ENCODE results near the gene CABLES2. TPM values are rescaled to one million over a fixed set of nuclear protein-coding genes. Genes with fewer than 3 reads are reported as not detected.

The CABLES2 gene
- total RNA-seq, 1 donor from 2014 or later = 22.0 TPM

- intact Hi-C loops (cut with micrococcal nuclease) = no loop called here
Measured at GRCh38 chr20:62350629-62351422, 56.3 kb downstream of the CABLES2 start.

DNA sequence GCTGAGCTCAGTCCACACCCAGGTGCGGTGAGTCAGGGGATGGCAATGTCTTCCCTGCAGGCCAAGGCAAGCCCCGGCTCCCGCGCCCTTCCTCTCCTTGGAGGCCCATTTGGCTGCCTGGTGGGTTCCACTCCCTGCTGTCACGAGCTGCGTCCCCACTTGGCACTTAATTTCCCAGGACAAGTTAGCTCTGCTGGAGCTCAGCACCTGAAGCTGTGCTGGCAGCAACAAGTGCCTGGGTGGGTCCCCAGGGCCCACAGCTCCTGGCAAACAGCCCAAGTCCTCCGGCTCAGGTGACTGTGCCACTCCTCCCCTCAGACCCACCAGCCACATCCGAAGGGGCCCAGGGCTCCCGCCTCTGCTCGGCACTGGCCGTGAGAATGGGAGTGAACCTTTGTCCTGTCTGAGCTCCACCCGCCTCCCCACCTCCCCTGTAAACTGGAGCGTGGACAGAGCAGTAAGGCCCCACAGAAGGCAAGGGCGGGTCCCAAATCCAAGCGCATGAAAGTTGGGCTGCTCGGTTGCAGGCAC, 56.9 kb downstream of the CABLES2 start:
- intact Hi-C loops (cut with micrococcal nuclease) = no loop called here

DNA sequence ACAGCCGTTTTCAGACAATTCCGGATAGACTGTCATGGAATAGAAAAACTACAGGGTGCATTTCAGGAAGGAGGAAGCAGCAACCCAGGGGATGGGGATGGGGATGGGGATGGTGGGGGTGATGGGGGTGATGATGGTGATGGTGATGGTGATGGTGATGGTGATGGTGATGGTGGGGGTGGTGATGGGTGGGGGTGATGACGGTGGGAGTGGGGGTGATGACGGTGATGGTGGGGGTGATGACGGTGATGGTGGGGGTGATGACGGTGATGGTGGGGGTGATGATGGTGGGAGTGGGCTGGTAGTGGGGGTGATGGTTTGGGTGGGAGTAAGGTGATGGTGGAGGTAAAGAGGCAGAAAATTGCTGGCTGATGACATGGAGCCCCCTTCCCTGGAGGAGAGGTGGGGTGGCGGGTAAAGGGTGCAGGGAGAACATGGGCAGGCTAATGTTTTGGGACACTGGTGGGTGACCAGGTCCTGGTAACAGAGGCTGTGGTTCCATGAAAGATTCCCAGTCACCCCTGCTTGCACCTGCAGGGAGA, 57.5 kb downstream of the CABLES2 start:
- intact Hi-C loops (cut with micrococcal nuclease) = no loop called here

- intact Hi-C loops (cut with micrococcal nuclease) = no loop called here
Measured at GRCh38 chr20:62348604-62349003, 58.5 kb downstream of the CABLES2 start.

DNA sequence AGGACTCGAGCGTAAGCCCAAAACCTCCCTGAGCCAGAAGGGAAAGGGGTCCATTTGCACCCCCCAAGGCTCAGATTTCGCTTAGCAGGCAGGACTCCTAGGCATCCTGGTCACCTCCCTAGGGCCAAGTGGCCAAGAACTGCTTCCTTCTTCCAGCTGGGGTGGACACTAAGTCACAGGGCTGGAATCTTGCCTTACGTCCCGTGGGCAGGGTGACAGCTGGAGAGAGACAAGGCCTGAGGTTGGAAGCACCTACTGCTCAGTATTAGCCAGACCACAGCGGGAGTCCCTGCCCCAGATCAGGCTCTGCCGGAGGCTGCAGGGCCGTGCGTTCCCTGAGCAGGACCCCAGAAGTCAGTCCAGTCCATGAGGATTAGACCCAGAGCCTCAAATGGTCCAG, 59.6 kb downstream of the CABLES2 start:
- intact Hi-C loops (cut with micrococcal nuclease) = no loop called here

DNA sequence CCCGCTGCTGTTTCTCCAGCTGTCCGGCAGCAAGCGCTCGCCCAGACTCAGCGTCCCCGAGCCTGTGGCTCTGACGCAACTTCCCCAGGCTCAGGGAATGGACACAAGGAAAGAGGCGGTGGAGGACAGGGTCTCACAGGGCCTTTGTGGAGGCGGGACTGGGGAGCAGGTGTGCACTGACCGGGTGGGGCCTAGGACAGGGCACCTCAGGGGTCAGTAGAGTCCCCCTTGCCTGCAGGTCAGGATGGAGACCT, 60.0 kb downstream of the CABLES2 start:
- intact Hi-C loops (cut with micrococcal nuclease) = no loop called here

DNA sequence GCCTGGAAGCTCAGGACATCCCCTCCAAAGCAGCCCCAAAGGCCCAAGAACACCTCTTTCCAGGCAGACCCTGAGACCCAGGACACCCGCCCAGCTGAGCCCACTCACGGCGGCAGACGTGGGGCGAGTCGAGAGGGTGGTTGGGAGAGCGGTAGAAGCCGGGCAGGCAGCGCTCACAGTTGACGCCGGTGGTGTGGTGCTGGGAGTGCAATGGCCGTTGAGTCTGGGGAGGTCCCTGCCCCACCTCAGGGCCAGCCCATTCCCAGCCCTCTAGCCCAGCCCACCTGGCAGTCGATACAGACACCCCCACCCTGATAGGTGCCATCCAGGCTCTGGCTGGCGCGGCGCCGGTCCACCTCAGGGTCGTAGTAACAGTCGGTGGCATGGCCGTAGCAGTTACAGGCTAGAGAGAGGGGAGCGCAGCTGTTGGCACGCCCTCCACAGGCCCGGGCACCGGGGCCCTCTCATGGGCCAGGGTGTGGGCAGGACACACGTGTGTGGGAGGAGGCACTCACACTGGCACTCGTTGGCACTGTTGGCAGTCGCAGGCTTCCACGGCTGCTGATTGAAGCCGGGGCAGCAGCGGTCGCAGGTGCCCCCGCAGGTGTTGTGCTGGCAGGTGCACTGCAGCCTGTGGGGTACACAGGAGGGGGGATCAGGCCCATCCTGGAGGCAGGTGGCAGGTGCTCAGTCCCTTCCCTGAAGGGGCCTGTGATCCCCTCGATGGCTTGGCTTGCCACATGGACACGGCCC, 60.5 kb downstream of the CABLES2 start:
- intact Hi-C loops (cut with micrococcal nuclease) = no loop called here

GRCh38 chr20:62345681-62346370, 61.3 kb downstream of the CABLES2 start:
- intact Hi-C loops (cut with micrococcal nuclease) = no loop called here

DNA sequence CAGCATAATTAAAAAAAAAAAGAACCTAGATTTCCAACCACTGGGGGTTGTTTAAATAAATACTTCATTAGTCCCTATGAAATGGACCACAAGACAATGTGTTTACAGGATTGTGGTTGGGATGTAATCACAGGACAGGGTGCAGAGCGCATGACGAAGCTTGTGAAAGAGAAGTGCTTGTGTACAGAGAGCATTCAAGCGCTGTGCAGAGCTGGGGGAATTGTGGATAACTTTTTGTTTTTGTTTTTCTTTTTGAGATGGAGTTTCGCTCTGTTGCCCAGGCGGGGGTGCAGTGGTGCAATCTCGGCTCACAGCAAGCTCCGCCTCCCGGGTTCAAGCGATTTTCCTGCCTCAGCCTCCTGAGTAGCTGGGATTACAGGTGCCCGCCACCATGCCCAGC, 62.3 kb downstream of the CABLES2 start:
- intact Hi-C loops (cut with micrococcal nuclease) = no loop called here

DNA sequence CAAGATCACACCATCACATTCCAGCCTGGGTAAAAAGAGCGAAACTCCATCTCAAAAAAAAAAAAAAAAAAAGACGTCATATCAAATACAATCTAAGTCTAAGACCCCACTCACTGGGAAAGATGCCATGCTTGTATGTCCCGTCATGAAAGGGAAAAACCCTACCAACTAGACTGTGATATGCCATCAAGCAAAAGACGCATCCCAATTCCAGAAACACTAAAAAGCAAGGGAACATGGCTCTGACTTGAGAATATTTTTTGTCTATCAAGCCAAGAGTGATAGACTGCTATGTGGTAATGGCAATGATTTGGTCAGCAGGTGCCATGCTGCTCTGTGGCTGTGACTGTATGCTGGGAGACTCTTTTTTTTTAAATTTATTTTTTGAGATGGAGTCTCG, 63.0 kb downstream of the CABLES2 start:
- intact Hi-C loops (cut with micrococcal nuclease) = no loop called here

DNA sequence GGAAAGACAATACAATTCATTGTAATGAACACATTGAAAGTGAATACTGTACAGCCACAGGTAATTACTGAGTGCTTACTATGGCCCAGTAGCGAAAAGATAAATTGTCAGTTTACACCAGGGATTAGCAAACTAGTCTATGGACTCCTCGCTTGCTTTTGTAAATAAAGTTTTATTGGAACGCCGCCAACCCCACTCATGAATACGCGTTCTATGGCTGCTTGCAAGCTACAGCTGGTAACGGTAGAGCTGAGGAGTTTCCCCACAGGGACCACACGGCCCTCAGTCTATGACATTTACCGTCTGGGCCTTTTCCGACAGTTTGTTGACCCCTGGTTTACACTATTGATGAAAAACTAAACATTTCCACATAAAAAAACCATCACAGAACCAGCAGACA, 64.2 kb downstream of the CABLES2 start:
- intact Hi-C loops (cut with micrococcal nuclease) = no loop called here

DNA sequence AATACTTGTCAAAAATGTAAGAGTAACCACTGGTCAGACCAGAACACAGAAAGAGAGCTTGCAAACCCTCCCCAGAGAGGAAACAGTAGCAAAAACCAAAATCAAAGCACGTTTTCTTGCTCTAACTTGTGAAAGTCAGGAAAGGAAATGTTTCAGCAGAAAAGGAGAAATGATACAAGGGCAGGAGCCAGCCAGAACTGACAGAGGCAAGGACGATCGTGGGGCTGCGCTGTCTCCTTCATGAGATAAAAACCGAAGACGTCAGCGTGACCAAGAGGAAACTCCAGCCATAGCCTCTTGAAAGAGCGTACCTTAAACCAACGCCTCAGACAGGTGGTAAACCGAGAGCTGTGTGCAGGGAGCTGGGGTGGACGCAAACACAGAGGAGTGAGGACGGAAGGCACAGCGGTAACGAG, 67.4 kb downstream of the CABLES2 start:
- intact Hi-C loops (cut with micrococcal nuclease) = no loop called here

Other genes starting within 250 kb of the CABLES2 start
- gene MTG2, start 224.3 kb downstream of the CABLES2 start, total RNA-seq = 30.9 and 33.4 TPM in 2 replicates
- not detected in 2 replicates for gene HRH3, start 187.0 kb downstream of the CABLES2 start, total RNA-seq
- 27.2 TPM in 2 replicates for gene OSBPL2, start 168.8 kb downstream of the CABLES2 start, total RNA-seq
- 109 and 114 TPM in 2 replicates for gene ADRM1, start 104.3 kb downstream of the CABLES2 start, total RNA-seq
- 0.70 and 0.77 TPM in 2 replicates for gene LAMA5, start 40.0 kb downstream of the CABLES2 start, total RNA-seq
- gene RPS21, start 20.2 kb downstream of the CABLES2 start, total RNA-seq = 1,960 and 1,982 TPM in 2 replicates
- gene RBBP8NL, start 20.3 kb upstream of the CABLES2 start, total RNA-seq = not detected in 2 replicates
- not detected in 2 replicates for gene GATA5, start 68.7 kb upstream of the CABLES2 start, total RNA-seq
- 57.2 and 58.0 TPM in 2 replicates for gene SLCO4A1, start 235.2 kb upstream of the CABLES2 start, total RNA-seq